GM18508 (cell line): Measurements from ENCODE around the gene USH2A.

ENCODE experiments used
- ATAC-seq: cut with Tn5 transposase; IDR thresholded peaks from one replicate; pipeline ENCODE4 v1.9.1; 2021; ENCODE audit warnings: moderate number of reproducible peaks; ENCODE audit not compliant: insufficient read depth, unreplicated experiment

Gene USH2A

GRCh38 chr1:215589650-215590435, 833.4 kb downstream of the USH2A start:
- no peak for ATAC-seq

- ATAC-seq: peak; percentile 58
Measured at GRCh38 chr1:215584389-215584788, 838.9 kb downstream of the USH2A start.

GRCh38 chr1:215583185-215583749, 840.0 kb downstream of the USH2A start:
- ATAC-seq: no peak

DNA sequence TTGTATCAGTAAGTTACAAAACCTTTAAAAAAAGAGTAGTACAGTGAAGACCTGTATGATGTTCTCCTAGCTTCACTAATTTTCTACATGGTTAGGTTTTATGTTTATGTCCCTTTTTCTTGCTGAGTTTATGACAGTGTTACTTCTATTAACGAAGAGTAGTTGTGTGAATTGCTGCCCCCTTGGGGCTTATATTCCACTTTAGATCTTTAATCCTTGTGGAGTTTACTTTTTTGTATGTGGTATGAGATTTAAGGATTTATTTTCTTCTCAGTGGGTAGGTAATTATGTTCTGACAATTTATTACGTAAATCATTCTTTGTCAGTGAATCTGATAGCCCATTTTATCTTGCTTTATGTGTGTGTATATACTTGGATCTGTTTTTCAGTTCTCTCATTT, 841.4 kb downstream of the USH2A start:
- no peak for ATAC-seq
